A172 (cell line): ENCODE data around the gene KISS1. TPM values are rescaled to one million over a fixed set of nuclear protein-coding genes. Genes with fewer than 3 reads are reported as not detected.

Experiments used
- DNase-seq: peaks from one replicate; pipeline ENCODE4 v3.0.0-alpha.2; 2015; ENCODE audit warnings: low spot score
- total RNA-seq: library from RNA; depleted of rRNA; stranded (reverse); fragments of >200 nt; shearing (Covaris generic); gene quantifications from 2 replicates; pipeline ENCODE4 v1.2.3, GENCODE V29; 2014

Gene KISS1
- total RNA-seq, 1 experiment from 2014 or later, result 6.2 TPM

DNA sequence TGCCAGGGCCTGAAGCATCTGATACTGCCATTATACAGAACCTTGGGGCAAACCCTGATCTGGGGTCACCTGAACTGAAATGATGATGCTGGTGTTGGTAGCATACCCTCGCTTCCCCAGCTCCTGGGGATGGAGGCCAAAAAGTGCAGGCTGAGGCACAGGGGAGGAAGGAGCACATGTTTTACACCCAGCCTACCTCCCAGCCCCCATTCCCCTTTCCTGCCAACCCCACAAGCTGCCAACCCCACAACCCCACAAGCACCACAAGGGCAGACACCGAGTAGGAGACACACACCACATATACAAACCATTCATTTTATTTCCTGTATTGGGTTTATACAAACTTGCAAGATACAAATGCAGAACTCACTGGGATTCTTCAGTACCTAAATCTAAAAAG, 22.3 kb upstream of the KISS1 start:
- no peak for DNase-seq

DNA sequence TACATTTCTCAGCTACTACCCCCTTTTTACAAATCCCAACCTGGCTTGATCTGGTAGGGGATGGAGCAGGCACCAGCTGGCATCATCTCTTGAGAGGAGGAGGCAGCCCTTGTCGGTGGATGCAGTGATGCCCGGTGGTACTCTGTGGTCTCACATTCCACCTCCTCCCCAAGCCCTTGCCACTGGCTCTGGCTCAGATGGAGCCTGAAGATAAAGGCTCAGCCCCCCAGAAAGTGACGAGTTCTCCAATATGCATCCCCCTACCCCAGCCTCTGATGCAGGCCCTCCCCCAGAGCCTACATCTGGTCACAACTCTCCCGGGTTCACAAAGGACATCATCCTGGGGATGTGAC, 21.3 kb upstream of the KISS1 start:
- DNase-seq, result no peak

DNA sequence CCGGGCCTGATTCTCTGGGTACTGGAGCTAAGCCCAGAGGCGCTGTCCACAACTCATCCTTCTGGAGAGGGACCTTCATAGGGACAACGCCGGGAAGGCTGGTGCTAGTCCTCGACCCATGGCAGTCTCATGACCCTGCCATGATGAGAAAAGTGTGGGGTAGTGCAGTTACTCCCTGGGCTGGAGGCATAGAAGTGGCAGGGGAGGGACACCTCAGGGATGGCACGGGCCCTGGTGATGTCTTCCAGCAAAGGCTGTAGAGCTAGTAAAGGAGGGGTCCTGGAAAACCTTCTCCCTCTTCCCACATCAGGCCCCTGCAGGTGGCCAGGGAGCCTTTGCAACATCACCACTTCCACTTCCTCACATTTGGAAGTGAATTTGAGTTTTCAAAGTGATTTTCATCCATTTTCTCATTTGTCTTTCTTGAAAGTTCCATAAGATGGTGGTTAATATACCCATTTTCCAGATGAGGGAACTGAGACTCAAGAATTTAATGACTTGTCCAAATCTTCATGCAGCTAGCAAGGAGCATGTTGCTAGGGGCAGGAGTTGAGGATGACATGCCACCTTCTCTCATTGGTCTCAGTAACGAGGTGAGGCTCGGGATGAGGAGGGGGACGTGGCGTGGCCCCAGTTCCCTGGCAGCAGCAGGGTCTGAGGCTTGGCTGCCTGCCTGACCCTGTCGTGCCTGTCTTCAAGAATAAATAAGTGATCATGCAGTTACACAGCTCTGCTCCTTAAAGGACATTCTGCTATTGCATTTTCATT, 20.8 kb upstream of the KISS1 start:
- DNase-seq, result no peak

GRCh38 chr1:204216236-204216635, 19.9 kb upstream of the KISS1 start:
- DNase-seq, result no peak

- DNase-seq, result no peak
These were observed 17.7 kb upstream of the KISS1 start, which contains the start of gene GOLT1A for GRCh38 chr1:204213668-204214662. TSS of gene GOLT1A (minus strand) at chr1:204213988. CDS start at chr1:204213906, 82 bp downstream.

DNA sequence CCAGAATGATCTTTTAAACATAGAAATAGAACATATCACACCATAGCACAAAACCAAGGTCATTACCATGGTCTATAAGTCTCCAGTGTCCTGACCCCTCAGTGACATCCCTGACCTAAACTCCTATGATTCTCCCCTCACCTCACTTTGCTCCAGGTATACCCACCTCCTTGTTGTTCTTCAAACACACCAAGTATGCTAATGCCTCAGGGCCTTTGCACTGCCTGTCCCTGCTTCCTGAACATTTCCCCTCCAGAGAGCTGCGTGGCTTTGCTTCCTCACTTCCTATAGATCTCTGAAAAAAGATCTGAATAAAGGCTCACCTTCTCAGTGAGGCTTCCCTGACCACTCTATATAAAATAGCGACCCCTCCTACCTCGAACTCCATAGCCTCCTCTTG, 16.4 kb upstream of the KISS1 start:
- no peak for DNase-seq

DNA sequence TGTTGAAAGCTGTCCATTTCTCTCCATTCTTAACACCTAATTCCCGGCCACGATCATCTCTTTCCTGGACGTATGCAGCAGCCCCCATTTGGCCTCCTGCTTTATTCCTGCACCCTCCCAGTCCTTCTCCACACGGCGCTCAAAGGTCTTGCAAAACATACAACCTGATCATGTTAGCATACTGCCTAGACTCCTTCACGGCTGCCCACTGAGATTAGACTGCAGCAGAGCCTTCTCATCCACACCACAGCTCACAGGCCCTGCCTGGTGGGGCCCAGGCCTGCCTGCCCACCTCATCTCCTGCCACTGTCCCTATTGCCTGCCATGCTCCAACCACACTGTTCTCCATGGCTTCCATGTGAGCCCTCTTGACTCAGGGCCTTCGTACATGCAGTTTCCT, 14.8 kb upstream of the KISS1 start:
- no peak for DNase-seq

- peak; percentile 31 for DNase-seq
These were observed 10.9 kb upstream of the KISS1 start for GRCh38 chr1:204207136-204207616.

DNA sequence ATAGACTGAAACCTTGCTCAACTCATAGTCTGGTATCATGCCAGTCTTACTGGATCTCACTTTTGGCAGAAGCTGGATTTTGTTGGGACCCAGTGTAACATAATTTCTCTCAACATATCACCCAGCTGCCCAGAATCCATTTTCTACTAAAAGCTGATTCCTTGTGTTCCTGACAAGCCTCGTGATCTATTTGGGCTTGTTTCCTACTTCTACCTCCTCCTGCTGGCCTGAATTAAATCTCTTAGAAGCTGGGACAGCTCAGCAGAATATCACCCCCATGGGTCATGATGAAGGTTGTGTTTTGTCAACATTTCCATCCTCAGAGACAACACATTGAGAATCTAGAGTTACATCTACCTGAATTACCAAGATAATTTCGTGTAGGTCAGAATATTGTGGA, 9.8 kb upstream of the KISS1 start:
- no peak for DNase-seq

- no peak for DNase-seq
These were observed 9.2 kb upstream of the KISS1 start for GRCh38 chr1:204205486-204205885.

GRCh38 chr1:204204944-204205343, 8.7 kb upstream of the KISS1 start:
- DNase-seq, result no peak

GRCh38 chr1:204203206-204203767, 7.0 kb upstream of the KISS1 start:
- DNase-seq, result peak; percentile 53

DNA sequence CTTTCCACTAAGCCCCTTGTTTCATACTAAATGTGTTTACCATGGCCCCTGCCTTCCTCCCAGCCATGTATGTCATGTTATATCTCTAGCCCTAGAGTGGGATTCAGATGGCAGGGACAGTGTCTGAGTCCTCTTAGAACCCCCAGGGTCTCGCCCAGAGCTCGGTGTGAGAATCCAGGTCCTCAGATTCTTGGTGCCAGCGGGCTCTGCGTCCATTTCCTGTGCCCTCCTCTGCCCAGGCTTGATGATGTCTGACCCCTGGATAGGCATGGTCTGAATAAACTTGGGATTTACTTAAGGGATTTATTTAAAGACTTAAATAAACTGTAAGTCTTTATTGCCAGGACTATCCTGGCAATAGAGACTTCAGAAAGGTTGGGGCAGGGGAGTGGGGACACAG, 6.2 kb upstream of the KISS1 start:
- no peak for DNase-seq

DNA sequence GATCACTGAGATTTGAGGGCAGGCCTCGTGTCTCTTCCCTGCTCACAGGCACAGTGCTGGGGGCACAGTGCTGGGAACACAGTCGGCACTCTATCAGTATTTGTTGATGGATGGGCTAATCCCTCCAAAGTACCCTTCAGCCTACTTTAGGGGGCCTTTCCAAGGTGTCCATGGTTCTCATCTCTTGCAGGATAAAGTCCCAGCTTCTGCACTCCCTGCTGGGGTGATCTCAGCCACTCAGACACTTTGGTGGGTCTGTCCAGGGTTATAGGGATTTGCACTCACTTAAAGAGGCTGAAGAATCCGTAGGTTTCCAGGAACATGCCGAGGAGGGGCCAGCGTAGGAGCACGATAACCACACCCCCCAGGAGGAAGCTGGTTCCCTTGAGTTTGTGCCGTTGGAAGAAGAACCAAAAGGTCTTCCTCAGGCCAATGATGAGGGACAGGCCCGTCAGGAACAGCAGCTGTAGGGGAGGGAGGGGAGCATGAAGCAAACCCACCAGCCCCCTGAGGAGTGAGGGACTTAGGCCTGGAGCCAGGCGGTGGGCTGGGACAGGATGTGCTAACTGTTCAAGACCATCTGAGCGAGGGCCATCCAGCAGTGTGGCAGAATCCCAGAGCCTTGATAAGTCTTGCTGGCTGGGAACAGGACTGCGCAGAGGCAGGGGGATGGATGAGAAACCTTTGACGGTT, 5.2 kb upstream of the KISS1 start:
- DNase-seq, result no peak

GRCh38 chr1:204199579-204199978, 3.3 kb upstream of the KISS1 start:
- no peak for DNase-seq

DNA sequence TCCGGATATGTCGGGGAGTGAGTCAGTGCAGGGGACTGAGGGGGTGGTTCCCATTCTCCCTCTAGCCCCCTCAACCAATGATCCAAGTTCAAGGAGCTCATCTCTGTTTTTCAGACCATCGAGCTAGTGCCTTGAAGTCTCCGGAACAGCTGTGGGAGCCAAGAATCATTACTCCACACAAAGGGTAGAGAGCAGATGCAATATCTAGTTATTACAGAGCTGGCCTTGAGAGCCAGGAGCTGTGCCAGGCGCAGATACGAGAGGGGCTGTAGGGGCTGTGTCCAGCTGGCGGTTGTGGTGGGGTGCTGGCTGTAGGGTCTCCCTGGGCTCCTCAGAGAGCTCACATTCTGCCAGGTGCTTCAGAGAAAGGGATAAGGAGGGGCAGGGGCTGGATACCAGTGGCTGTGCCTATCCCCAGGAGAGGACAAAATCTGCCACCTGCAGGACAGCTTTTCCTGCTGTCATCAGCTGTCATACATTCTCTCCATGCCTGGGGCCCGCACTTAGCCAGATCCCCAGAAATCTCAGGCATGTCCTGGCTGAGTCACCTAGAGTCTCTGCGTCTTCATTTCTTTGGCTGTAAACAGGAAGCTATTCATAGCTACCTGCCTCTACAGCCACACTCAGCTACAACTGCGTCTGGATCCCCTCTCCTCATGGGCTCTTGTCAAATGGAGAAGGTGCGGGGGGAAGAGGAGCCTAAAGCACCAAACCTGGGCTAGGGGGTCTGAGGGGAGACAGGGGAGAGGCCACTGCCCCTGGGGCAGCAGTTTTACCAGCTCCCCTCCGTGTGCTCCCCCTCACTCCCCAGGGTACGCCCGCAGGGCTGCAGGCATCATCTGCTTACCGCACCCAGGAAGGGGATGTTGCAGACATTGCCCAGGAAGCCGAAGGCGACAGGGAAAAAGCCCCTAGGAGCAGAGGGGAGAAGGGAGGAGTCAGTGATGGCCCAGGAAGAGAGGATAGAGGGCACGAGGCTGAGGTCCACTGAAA, 2.4 kb upstream of the KISS1 start:
- DNase-seq, result peak; percentile 94

- no peak for DNase-seq
These were observed 777 bp upstream of the KISS1 start for GRCh38 chr1:204197068-204197467.

- DNase-seq, result no peak
These were observed 1.5 kb downstream of the KISS1 start for GRCh38 chr1:204194771-204195170.

DNA sequence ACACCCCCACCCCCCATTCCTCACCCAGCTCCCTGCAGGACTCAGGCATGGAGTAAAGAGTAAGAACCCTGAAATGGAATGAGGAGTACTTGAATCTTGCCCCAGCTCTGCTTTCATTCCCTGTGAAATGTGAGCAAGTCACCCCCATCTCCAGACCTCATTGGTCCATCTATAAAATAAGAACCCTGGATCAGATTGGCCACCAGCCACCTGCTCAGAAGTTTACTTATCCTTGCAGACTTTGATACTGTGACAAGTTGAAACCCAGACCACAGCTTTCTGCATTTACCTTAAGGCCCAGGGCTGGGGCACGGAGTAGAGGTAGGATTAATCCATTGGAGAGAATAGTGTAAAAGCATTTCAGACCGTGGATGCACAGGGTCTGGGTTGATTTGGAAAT, 2.2 kb downstream of the KISS1 start:
- no peak for DNase-seq

- no peak for DNase-seq
These were observed 3.5 kb downstream of the KISS1 start for GRCh38 chr1:204192589-204193352.
